GM23338 (cell line): ENCODE data around the gene BLTP3B. TPM values are rescaled to one million over a fixed set of nuclear protein-coding genes. Genes with fewer than 3 reads are reported as not detected.

Experiments used
- ATAC-seq: fragments of 200-7000 bp; cut with Tn5 transposase; 3 replicates; pipeline ENCODE4 v1.9.1; 2020
- DNase-seq: peaks from one replicate; pipeline ENCODE4 v3.0.0-alpha.2; 2015; ENCODE audit warnings: low spot score
- H2AFZ ChIP-seq: fragments of 200-600 bp; sonication (generic); 2 replicates; pipeline ENCODE4 v1.8.0; 2016; ENCODE audit warnings: antibody characterized with exemption, mild to moderate bottlenecking, moderate library complexity
- H3F3A ChIP-seq: fragments of 200-600 bp; sonication (generic); replicated peaks from 2 replicates; pipeline ENCODE4 v1.8.0; 2017; ENCODE audit warnings: antibody characterized with exemption, mixed run types, low read depth
- H3K27ac ChIP-seq: fragments of 200-600 bp; sonication (generic); 2 replicates; pipeline ENCODE4 v1.6.1; 2016; ENCODE audit warnings: low read depth
- H3K27me3 ChIP-seq: fragments of 200-600 bp; sonication (generic); 2 replicates; pipeline ENCODE4 v1.8.0; 2016; ENCODE audit warnings: mild to moderate bottlenecking, mixed run types, moderate library complexity; ENCODE audit not compliant: insufficient read depth
- H3K36me3 ChIP-seq: fragments of 200-600 bp; sonication (generic); 2 replicates; pipeline ENCODE4 v1.8.0; 2016; ENCODE audit warnings: mild to moderate bottlenecking; ENCODE audit not compliant: insufficient read depth
- H3K4me1 ChIP-seq: fragments of 200-600 bp; sonication (generic); 2 replicates; pipeline ENCODE4 v1.8.0; 2016; ENCODE audit warnings: mild to moderate bottlenecking, moderate library complexity; ENCODE audit not compliant: insufficient read depth
- H3K4me2 ChIP-seq: fragments of 200-600 bp; sonication (generic); 2 replicates; pipeline ENCODE4 v1.7.1; 2017; ENCODE audit warnings: mixed run types
- H3K4me3 ChIP-seq: fragments of 200-600 bp; sonication (generic); 2 replicates; pipeline ENCODE4 v1.6.1; 2016; ENCODE audit warnings: mixed run types
- H3K79me2 ChIP-seq: fragments of 200-600 bp; sonication (generic); replicated peaks from 2 replicates; pipeline ENCODE4 v1.8.0; 2017; ENCODE audit warnings: mild to moderate bottlenecking; ENCODE audit not compliant: insufficient read depth
- H3K9me2 ChIP-seq: fragments of 200-600 bp; sonication (generic); 2 replicates; pipeline ENCODE4 v1.8.0; 2017; ENCODE audit not compliant: insufficient read depth
- H4K20me1 ChIP-seq: fragments of 200-600 bp; sonication (generic); replicated peaks from 2 replicates; pipeline ENCODE4 v1.8.0; 2017; ENCODE audit warnings: mild to moderate bottlenecking; ENCODE audit not compliant: insufficient read depth
- H3K27ac Mint-ChIP-seq: 2 replicates; pipeline ENCODE4 v1.8.0; 2020; ENCODE audit warnings: inconsistent platforms, mild to moderate bottlenecking, moderate library complexity, mixed read lengths
- H3K27me3 Mint-ChIP-seq: 3 replicates; pipeline ENCODE4 v1.8.0; 2022; ENCODE audit warnings: low read depth, mild to moderate bottlenecking, moderate library complexity, mixed read lengths, inconsistent platforms; ENCODE audit not compliant: insufficient read depth, poor library complexity
- H3K36me3 Mint-ChIP-seq: 3 replicates; pipeline ENCODE4 v1.8.0; 2021; ENCODE audit warnings: low read depth, mild to moderate bottlenecking, inconsistent platforms, moderate library complexity, mixed read lengths
- H3K4me1 Mint-ChIP-seq: 3 replicates; pipeline ENCODE4 v1.8.0; 2020; ENCODE audit warnings: mild to moderate bottlenecking, inconsistent platforms, mixed read lengths
- H3K4me3 Mint-ChIP-seq: 3 replicates; pipeline ENCODE4 v1.8.0; 2021; ENCODE audit warnings: moderate library complexity, mild to moderate bottlenecking, inconsistent platforms, mixed read lengths
- H3K9me3 Mint-ChIP-seq: 3 replicates; pipeline ENCODE4 v1.8.0; 2020; ENCODE audit warnings: moderate library complexity, mild to moderate bottlenecking, inconsistent platforms, mixed read lengths
- CREB1 ChIP-seq: fragments of 250-450 bp; sonication (Bioruptor Pico); IDR thresholded peaks from 2 replicates; pipeline ENCODE4 v1.5.0; 2020; ENCODE audit warnings: low read depth, mild to moderate bottlenecking, moderate library complexity
- CTCF ChIP-seq, 2 experiments: fragments of 200-600 bp in 1 of 2; sonication (generic) in 1 of 2; conservative IDR thresholded peaks; 2 replicates each; pipeline versions ENCODE4 v1.5.1 to v1.6.1; 2016 to 2017; ENCODE audit warnings: antibody characterized with exemption in 2 of 2, low read depth in 2 of 2, mild to moderate bottlenecking in 2 of 2, moderate library complexity in 1 of 2
- ETS1 ChIP-seq: IDR thresholded peaks from 2 replicates; pipeline ENCODE4 v1.6.1; 2016; ENCODE audit warnings: antibody characterized with exemption
- EZH2 ChIP-seq: fragments of 200-600 bp; sonication (generic); IDR thresholded peaks from one replicate; pipeline ENCODE4 v1.8.0; 2017; ENCODE audit warnings: antibody characterized with exemption, mild to moderate bottlenecking, low read depth; ENCODE audit not compliant: unreplicated experiment
- EZH2phosphoT487 ChIP-seq: fragments of 200-600 bp; sonication (generic); IDR thresholded peaks from one replicate; pipeline ENCODE4 v1.8.1; 2018; ENCODE audit warnings: antibody characterized with exemption; ENCODE audit not compliant: unreplicated experiment
- NANOG ChIP-seq: IDR thresholded peaks from 2 replicates; pipeline ENCODE4 v1.6.1; 2016; ENCODE audit warnings: antibody characterized with exemption, borderline replicate concordance
- POLR2AphosphoS5 ChIP-seq: IDR thresholded peaks from 2 replicates; pipeline ENCODE4 v1.6.1; 2016; ENCODE audit warnings: antibody characterized with exemption, low read depth
- STAT1 ChIP-seq: IDR thresholded peaks from one replicate; pipeline ENCODE4 v1.6.1; 2016; ENCODE audit warnings: antibody characterized with exemption; ENCODE audit not compliant: unreplicated experiment
- polyA plus RNA-seq: library from polyadenylated mRNA; unstranded; fragments of >200 nt; fragmentation: Nextera tagmentation; extraction: Ambion mirVana; gene quantifications from 2 replicates; pipeline ENCODE4 v1.2.1, GENCODE V29; 2016
- total RNA-seq: library from RNA; depleted of rRNA; stranded (reverse); fragments of >200 nt; shearing (Covaris generic); gene quantifications from 2 replicates; pipeline ENCODE4 v1.2.3, GENCODE V29; 2014
- TF ChIP-seq, protein P1 (sequence below): IDR thresholded peaks from one replicate; pipeline ENCODE4 v1.6.1; 2018; ENCODE audit warnings: antibody characterized with exemption; ENCODE audit not compliant: unreplicated experiment

The BLTP3B gene
- total and polyA plus RNA-seq, 2 experiments from 2014 or later: 11.2 to 35.8 TPM

DNA sequence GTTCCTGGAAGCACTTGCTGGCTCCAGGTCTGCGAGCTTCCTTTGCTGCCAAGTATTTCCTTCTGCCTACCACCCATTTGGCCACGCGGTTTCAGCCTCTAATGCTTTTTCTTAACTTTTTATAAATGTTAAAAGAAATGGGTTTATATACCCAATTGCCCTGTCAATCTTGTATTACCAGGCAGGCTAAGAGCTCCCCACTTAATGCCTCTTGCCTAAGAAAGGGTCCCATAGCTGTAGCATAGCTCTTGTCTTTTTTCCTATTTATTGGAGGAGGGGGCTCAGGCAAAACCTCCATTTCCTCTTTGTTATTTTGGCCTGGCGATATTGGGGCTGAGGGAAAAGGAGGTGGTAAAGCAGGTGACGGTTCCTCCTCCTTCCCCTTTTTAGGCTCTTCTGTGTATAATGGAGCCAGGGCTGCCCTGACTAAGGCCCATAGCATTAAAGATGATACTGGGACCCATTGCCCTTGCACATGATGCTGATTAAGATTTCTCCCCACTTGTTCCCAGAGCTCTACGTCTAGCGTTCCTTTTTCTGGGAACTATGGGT is 21.6 kb upstream of the BLTP3B start (continued):
- no peak for TF ChIP-seq CTCF (conservative IDR thresholded peaks at IDR 0.05; ENCODE audit: low read depth in 2 of 2)
- TF ChIP-seq ETS1: no peak
- TF ChIP-seq STAT1: no peak
- TF ChIP-seq, protein P1, sequence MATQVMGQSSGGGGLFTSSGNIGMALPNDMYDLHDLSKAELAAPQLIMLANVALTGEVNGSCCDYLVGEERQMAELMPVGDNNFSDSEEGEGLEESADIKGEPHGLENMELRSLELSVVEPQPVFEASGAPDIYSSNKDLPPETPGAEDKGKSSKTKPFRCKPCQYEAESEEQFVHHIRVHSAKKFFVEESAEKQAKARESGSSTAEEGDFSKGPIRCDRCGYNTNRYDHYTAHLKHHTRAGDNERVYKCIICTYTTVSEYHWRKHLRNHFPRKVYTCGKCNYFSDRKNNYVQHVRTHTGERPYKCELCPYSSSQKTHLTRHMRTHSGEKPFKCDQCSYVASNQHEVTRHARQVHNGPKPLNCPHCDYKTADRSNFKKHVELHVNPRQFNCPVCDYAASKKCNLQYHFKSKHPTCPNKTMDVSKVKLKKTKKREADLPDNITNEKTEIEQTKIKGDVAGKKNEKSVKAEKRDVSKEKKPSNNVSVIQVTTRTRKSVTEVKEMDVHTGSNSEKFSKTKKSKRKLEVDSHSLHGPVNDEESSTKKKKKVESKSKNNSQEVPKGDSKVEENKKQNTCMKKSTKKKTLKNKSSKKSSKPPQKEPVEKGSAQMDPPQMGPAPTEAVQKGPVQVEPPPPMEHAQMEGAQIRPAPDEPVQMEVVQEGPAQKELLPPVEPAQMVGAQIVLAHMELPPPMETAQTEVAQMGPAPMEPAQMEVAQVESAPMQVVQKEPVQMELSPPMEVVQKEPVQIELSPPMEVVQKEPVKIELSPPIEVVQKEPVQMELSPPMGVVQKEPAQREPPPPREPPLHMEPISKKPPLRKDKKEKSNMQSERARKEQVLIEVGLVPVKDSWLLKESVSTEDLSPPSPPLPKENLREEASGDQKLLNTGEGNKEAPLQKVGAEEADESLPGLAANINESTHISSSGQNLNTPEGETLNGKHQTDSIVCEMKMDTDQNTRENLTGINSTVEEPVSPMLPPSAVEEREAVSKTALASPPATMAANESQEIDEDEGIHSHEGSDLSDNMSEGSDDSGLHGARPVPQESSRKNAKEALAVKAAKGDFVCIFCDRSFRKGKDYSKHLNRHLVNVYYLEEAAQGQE: no peak
- TF ChIP-seq NANOG: no peak
- TF ChIP-seq EZH2phosphoT487: no peak

- no peaks in the 10 kb centered on the region for H3F3A ChIP-seq
- peak overlapping the region; percentile 41 for H3K4me3 ChIP-seq
- no peaks in the 10 kb centered on the region for H3K27me3 ChIP-seq
- DNase-seq: peak; percentile 95
- H3K27ac ChIP-seq: peak overlapping the region; percentile 83
- peaks cover 20% of the 10 kb centered on the region for H3K4me1 ChIP-seq
- Mint-ChIP-seq H3K27ac (peak overlapping the region; percentile 92), H3K27me3 (peaks cover 9% of the 10 kb centered on the region), H3K4me1 (peaks cover 41% of the 10 kb centered on the region), H3K36me3 (peaks cover 48% of the 10 kb centered on the region), H3K4me3 (peak overlapping the region; percentile 66), H3K9me3 (peaks cover 21% of the 10 kb centered on the region)
- peak; percentile 100 for ATAC-seq
- H4K20me1 ChIP-seq: no peaks in the 10 kb centered on the region
- TF ChIP-seq EZH2 (no peak), CREB1 (CRISPR knock-in tag) (peak; percentile 50; the same call in 1 of the 2 replicates), POLR2AphosphoS5 (peak; percentile 41; the same call in 1 of the 2 replicates)
- 0 out of 2 replicates have a peak, but pooled peaks cover 4% of the 10 kb centered on the region for H3K36me3 ChIP-seq
- H3K4me2 ChIP-seq: peak overlapping the region; percentile 63
- no peaks in the 10 kb centered on the region for H3K9me2 ChIP-seq
- H3K79me2 ChIP-seq: no peaks in the 10 kb centered on the region
- H2AFZ ChIP-seq: no peak overlapping the region
These were observed 20.9 kb upstream of the BLTP3B start for GRCh38 chr12:100163416-100164152.
